HL-60 (cell line): ENCODE results near the gene CH25H.

ENCODE experiments used
- DNase-seq, 2 experiments: peaks; one replicate each; pipeline ENCODE4 v3.0.0-alpha.2; 2010 to 2020; ENCODE audit warnings: low read depth in 1 of 2, low spot score in 1 of 2
- H3K27ac ChIP-seq: fragments of 250-450 bp; sonication (Bioruptor Pico); replicated peaks from 2 replicates; pipeline ENCODE4 v1.5.1; 2020; ENCODE audit warnings: mild to moderate bottlenecking, moderate library complexity
- H3K27me3 ChIP-seq: fragments of 250-450 bp; sonication (Bioruptor Pico); 2 replicates; pipeline ENCODE4 v1.5.1; 2021; ENCODE audit warnings: mild to moderate bottlenecking, moderate library complexity; ENCODE audit not compliant: insufficient read depth, poor library complexity, severe bottlenecking
- H3K4me3 ChIP-seq: replicated peaks from 2 replicates; pipeline ENCODE4 v1.5.1; 2011; ENCODE audit warnings: mild to moderate bottlenecking, control low read depth, low read length; ENCODE audit not compliant: insufficient read depth
- CTCF ChIP-seq: IDR thresholded peaks from one replicate; pipeline ENCODE4 v1.5.1; 2011; ENCODE audit warnings: low read length, control low read depth, inconsistent platforms; ENCODE audit not compliant: insufficient read depth
- GABPA ChIP-seq: IDR thresholded peaks from 2 replicates; pipeline ENCODE4 v1.6.1; 2012; ENCODE audit warnings: low read depth
- POLR2AphosphoS5 ChIP-seq: IDR thresholded peaks from 2 replicates; pipeline ENCODE4 v1.6.1; 2012; ENCODE audit warnings: low read depth
- REST ChIP-seq: IDR thresholded peaks from 2 replicates; pipeline ENCODE4 v1.6.1; 2012; ENCODE audit warnings: low read depth; ENCODE audit not compliant: insufficient replicate concordance
- SPI1 ChIP-seq: IDR thresholded peaks from 2 replicates; pipeline ENCODE4 v1.6.1; 2012; ENCODE audit warnings: low read depth, mild to moderate bottlenecking, borderline replicate concordance

CH25H gene

GRCh38 chr10:89206402-89207180 lies 526 bp downstream of the CH25H start:
- peaks cover 47% of the 10 kb centered on the region for H3K27me3 ChIP-seq
- no peak overlapping the region for H3K4me3 ChIP-seq
- TF ChIP-seq CTCF (no peak), POLR2AphosphoS5 (no peak), REST (no peak), SPI1 (no peak), GABPA (no peak)
- no peak overlapping the region for H3K27ac ChIP-seq
- DNase-seq, result no peak

GRCh38 chr10:89204621-89205185 lies 2.4 kb downstream of the CH25H start:
- peaks cover 47% of the 10 kb centered on the region for H3K27me3 ChIP-seq
- no peak overlapping the region for H3K27ac ChIP-seq
- DNase-seq, result no peak
- H3K4me3 ChIP-seq, result no peak overlapping the region
- no peak for TF ChIP-seq CTCF
- TF ChIP-seq SPI1, result peak; percentile 84

GRCh38 chr10:89203237-89203636 lies 3.9 kb downstream of the CH25H start:
- Histone ChIP-seq H3K27ac (no peak overlapping the region), H3K27me3 (peaks cover 35% of the 10 kb centered on the region), H3K4me3 (no peak overlapping the region)
- TF ChIP-seq SPI1, result no peak
- no peak for DNase-seq

- Histone ChIP-seq H3K4me3 (no peak overlapping the region), H3K27ac (no peak overlapping the region), H3K27me3 (peaks cover 25% of the 10 kb centered on the region)
- no peak for DNase-seq
- TF ChIP-seq SPI1, result no peak
- TF ChIP-seq REST, result no peak
- TF ChIP-seq POLR2AphosphoS5, result no peak
- no peak for TF ChIP-seq GABPA
- TF ChIP-seq CTCF, result no peak
Measured at GRCh38 chr10:89202033-89202425, 5.1 kb downstream of the CH25H start.
